ENCODE data around the gene ROBO4.

DNA sequence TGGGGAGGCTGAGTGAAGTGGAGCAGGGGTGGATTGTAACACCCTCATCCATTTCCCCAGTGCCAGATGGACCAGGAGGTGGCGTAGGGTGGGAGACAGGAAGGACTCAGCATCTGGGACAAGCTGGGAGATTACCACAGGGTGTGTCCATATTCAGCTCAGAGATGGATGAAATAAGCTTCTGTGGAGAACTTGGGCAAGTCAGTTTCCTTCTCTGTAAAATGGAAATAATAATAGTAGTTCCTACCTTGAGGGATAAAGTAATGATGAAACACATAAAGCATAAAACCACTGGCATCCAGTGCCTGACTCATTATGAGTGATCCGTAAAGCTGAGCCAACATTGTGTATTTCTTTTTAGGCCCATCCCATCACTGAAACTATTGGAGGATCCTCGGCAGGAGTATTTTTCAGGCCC, 607 bp upstream of the ROBO4 start:
- TF ChIP-seq CTCF (IDR thresholded peaks at IDR 0.05) = no peak
- no peak for TF ChIP-seq POLR2A (IDR thresholded peaks at IDR 0.05)

Measured in Peyer's patch (tissue), 4 donors.